Suprapubic skin (tissue), 3 donors: ENCODE data around the gene RELCH.

Source experiments
- POLR2AphosphoS5 ChIP-seq, 3 donors: sonication (generic); formaldehyde crosslinking; IDR thresholded peaks; one replicate each; pipeline ENCODE4 v1.6.1; 2017; ENCODE audit warnings: antibody characterized with exemption in 3 of 3
- TF ChIP-seq, protein P1 (sequence below), 2 donors: fragments of 200-600 bp in 1 of 2; fragments of 450-650 bp in 1 of 2; sonication (generic) in 1 of 2; IDR thresholded peaks; one replicate each; pipeline ENCODE4 v1.5.1; 2016 to 2019; ENCODE audit warnings: antibody characterized with exemption in 2 of 2, mild to moderate bottlenecking in 1 of 2, moderate library complexity in 1 of 2

DNA sequence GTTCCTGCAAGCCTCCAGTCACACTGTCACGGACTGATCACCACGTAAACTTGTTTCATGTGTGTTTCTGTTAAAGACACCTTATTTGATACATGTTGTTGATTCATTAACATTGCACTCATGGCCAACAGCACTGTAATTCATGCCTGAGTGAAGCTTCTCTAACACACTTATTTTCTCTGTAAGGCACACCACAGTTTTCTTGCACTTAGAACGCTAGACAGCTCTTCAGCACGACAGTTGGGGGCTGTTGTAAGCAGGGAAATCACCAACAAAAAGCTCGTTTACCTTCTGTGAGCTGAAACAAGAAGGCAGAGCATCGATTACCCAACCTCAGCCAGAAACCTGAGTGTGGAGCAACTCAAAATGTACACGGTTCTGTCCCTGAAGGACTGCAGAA, 166.1 kb downstream of the RELCH start:
- TF ChIP-seq, protein P1, sequence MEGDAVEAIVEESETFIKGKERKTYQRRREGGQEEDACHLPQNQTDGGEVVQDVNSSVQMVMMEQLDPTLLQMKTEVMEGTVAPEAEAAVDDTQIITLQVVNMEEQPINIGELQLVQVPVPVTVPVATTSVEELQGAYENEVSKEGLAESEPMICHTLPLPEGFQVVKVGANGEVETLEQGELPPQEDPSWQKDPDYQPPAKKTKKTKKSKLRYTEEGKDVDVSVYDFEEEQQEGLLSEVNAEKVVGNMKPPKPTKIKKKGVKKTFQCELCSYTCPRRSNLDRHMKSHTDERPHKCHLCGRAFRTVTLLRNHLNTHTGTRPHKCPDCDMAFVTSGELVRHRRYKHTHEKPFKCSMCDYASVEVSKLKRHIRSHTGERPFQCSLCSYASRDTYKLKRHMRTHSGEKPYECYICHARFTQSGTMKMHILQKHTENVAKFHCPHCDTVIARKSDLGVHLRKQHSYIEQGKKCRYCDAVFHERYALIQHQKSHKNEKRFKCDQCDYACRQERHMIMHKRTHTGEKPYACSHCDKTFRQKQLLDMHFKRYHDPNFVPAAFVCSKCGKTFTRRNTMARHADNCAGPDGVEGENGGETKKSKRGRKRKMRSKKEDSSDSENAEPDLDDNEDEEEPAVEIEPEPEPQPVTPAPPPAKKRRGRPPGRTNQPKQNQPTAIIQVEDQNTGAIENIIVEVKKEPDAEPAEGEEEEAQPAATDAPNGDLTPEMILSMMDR (IDR thresholded peaks at IDR 0.05) = no peak
- no peak for TF ChIP-seq POLR2AphosphoS5 (IDR thresholded peaks at IDR 0.05)
